ENCODE results near the gene SLC18B1. TPM values are rescaled to one million over a fixed set of nuclear protein-coding genes. Genes with fewer than 3 reads are reported as not detected.

The SLC18B1 gene
- total and polyA plus RNA-seq, 9 donors, result 3.2 to 15.2 (median 9.7) TPM

- Histone ChIP-seq H3K4me3 (no peak overlapping the region), H3K36me3 (no peaks in the 10 kb centered on the region), H3K27me3 (no peaks in the 10 kb centered on the region), H3K27ac (no peak overlapping the region), H3K4me1 (ENCODE audit: insufficient read depth) (no peaks in the 10 kb centered on the region), H3K9me3 (no peaks in the 10 kb centered on the region)
- no peak for DNase-seq
- intact Hi-C loops (cut with DNase I), result no loop called here
- WGBS, 3 donors, result 33 to 39% (median 35%) methylated on average over 3 of the region's 3 CpGs
- no peak for TF ChIP-seq EP300 (IDR thresholded peaks at IDR 0.05)
- peak in 1 of 3 donors; percentile 22 for TF ChIP-seq CTCF (IDR thresholded peaks at IDR 0.05)
- TF ChIP-seq POLR2A (IDR thresholded peaks at IDR 0.05), result no peak
Observed at GRCh38 chr6:132830334-132830751, 31.9 kb upstream of the SLC18B1 start.

- 48 to 68% (median 51%) methylated on average over 5 of the region's 5 CpGs for WGBS, 3 donors
- Histone ChIP-seq H3K4me3 (no peak overlapping the region), H3K36me3 (no peaks in the 10 kb centered on the region), H3K4me1 (ENCODE audit: insufficient read depth) (peaks cover 7% of the 10 kb centered on the region), H3K27ac (no peak overlapping the region), H3K27me3 (no peaks in the 10 kb centered on the region), H3K9me3 (no peaks in the 10 kb centered on the region)
- DNase-seq, result no peak
- intact Hi-C loops (cut with DNase I), result no loop called here
- no peak for TF ChIP-seq EP300 (IDR thresholded peaks at IDR 0.05)
- TF ChIP-seq POLR2A (IDR thresholded peaks at IDR 0.05), result no peak
- no peak for TF ChIP-seq CTCF (IDR thresholded peaks at IDR 0.05)
Observed at GRCh38 chr6:132820629-132821381, 22.4 kb upstream of the SLC18B1 start.

DNA sequence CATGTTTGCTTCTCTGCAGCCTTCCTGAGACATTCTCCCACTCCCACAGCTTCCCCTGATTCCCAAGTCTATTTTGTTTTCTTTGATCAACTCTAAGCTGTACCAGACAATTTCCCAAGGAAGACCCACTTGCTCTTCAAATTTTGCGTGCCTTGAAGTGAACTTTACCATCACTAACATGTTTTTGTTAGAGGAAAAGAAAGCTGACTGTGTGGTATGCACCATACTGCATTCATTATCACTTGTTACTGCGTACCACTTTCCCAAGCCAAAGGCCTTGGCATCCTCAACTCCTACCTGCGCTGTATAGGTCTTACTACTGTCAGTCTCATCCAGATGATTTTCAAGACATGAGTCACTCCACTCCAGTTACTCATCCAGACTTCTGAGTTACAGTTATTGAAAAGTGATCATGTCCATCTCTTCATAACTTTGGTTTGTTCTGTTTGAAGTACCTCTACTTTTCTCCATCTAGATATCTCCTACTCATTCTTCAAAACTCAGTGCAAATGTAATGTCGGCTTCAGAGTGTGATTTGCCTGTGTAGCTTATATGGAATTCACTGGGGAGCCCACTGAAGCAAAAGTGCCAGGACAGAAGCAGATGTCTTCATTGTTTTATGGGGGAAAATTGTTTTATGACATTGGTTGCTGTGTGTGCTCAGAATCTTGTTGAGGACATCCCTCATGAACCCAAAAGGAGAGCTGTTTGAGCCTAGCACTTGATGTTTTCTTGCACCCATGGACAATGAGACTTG lies 21.1 kb upstream of the SLC18B1 start:
- DNase-seq, result no peak
- intact Hi-C loops (cut with DNase I), result loop anchor here in 1 of 4 donors (10.0 kb wide), 1 partner anchor 1075 kb away; no protein-coding TSS in a partner anchor
- Histone ChIP-seq H3K27ac (no peak overlapping the region), H3K27me3 (no peaks in the 10 kb centered on the region), H3K4me3 (no peak overlapping the region), H3K36me3 (no peaks in the 10 kb centered on the region), H3K4me1 (ENCODE audit: insufficient read depth) (peaks cover 8% of the 10 kb centered on the region), H3K9me3 (no peaks in the 10 kb centered on the region)
- 82 to 86% (median 85%) methylated on average over 4 of the region's 4 CpGs for WGBS, 3 donors
- TF ChIP-seq POLR2A (IDR thresholded peaks at IDR 0.05), result no peak
- TF ChIP-seq EP300 (IDR thresholded peaks at IDR 0.05), result no peak
- TF ChIP-seq CTCF (IDR thresholded peaks at IDR 0.05), result no peak

- no peaks in the 10 kb centered on the region for H3K9me3 ChIP-seq
- H3K36me3 ChIP-seq, result no peaks in the 10 kb centered on the region
- TF ChIP-seq EP300 (IDR thresholded peaks at IDR 0.05) (no peak), POLR2A (IDR thresholded peaks at IDR 0.05) (no peak), CTCF (IDR thresholded peaks at IDR 0.05) (no peak)
- WGBS, 3 donors, result 67 to 84% (median 77%) methylated on average over 6 of the region's 6 CpGs
- H3K4me3 ChIP-seq, result no peak overlapping the region
- H3K4me1 ChIP-seq (ENCODE audit: insufficient read depth), result peaks cover 8% of the 10 kb centered on the region
- H3K27ac ChIP-seq, result no peak overlapping the region
- intact Hi-C loops (cut with DNase I), result loop anchor here in 1 of 4 donors (10.0 kb wide), 1 partner anchor 1076 kb away; no protein-coding TSS in a partner anchor
- DNase-seq, result no peak
- H3K27me3 ChIP-seq, result no peaks in the 10 kb centered on the region
Observed at GRCh38 chr6:132818404-132819359, 20.2 kb upstream of the SLC18B1 start.
